HepG2 (cell line): ENCODE data around the gene IL4I1. TPM values are rescaled to one million over a fixed set of nuclear protein-coding genes. Genes with fewer than 3 reads are reported as not detected.
A peak's percentile ranks its signal among the peaks of the same experiment; 100 is the strongest.

Experiments used
- BORCS8-MEF2B ChIP-seq: sonication (generic); formaldehyde crosslinking; IDR thresholded peaks from 2 replicates; pipeline ENCODE4 v1.8.0; 2022; ENCODE audit warnings: mild to moderate bottlenecking, missing genetic modification reagents
- CCAR2 ChIP-seq: fragments of 200-400 bp; formaldehyde crosslinking; optimal IDR thresholded peaks from 2 replicates; pipeline ENCODE3; 2018; ENCODE audit warnings: low read depth, mild to moderate bottlenecking, low read length, moderate library complexity
- DDIT3 ChIP-seq: sonication (generic); formaldehyde crosslinking; IDR thresholded peaks from 2 replicates; pipeline ENCODE4 v1.4.0; 2020; ENCODE audit warnings: mild to moderate bottlenecking, missing genetic modification reagents
- KDM3A ChIP-seq: IDR thresholded peaks from 2 replicates; pipeline ENCODE4 v1.6.1; 2018; ENCODE audit warnings: low read depth, missing compliant biosample characterization
- MATR3 ChIP-seq: sonication (generic); formaldehyde crosslinking; IDR thresholded peaks from 2 replicates; pipeline ENCODE4 v1.4.0; 2020; ENCODE audit warnings: missing genetic modification reagents
- MIER2 ChIP-seq: IDR thresholded peaks from 2 replicates; pipeline ENCODE4 v1.6.1; 2016; ENCODE audit warnings: missing biosample characterization, missing genetic modification reagents
- MTA1 ChIP-seq: sonication (generic); formaldehyde crosslinking; IDR thresholded peaks from 2 replicates; pipeline ENCODE4 v1.4.0; 2020; ENCODE audit warnings: missing genetic modification reagents, mild to moderate bottlenecking, borderline replicate concordance
- NR2F1 ChIP-seq, 2 experiments: fragments of 450-650 bp in 1 of 2; formaldehyde crosslinking in 1 of 2; IDR thresholded peaks; 2 replicates each; pipeline versions ENCODE4 v1.5.0 to v1.6.1; 2016 to 2020; ENCODE audit warnings: mild to moderate bottlenecking in 1 of 2, missing compliant biosample characterization in 1 of 2, missing genetic modification reagents in 1 of 2, moderate library complexity in 1 of 2
- NR3C1 ChIP-seq: sonication (generic); formaldehyde crosslinking; IDR thresholded peaks from 2 replicates; pipeline ENCODE4 v1.4.0; 2020; ENCODE audit warnings: missing genetic modification reagents
- SALL1 ChIP-seq: sonication (generic); formaldehyde crosslinking; IDR thresholded peaks from 2 replicates; pipeline ENCODE4 v1.8.0; 2022; ENCODE audit warnings: mild to moderate bottlenecking, missing genetic modification reagents
- SNAPC2 ChIP-seq: sonication (generic); formaldehyde crosslinking; IDR thresholded peaks from 2 replicates; pipeline ENCODE4 v1.8.1; 2022; ENCODE audit warnings: mild to moderate bottlenecking, missing genetic modification reagents
- TBP ChIP-seq: sonication (generic); formaldehyde crosslinking; IDR thresholded peaks from 2 replicates; pipeline ENCODE4 v1.5.0; 2020; ENCODE audit warnings: missing genetic modification reagents
- TRAFD1 ChIP-seq: sonication (generic); formaldehyde crosslinking; IDR thresholded peaks from 2 replicates; pipeline ENCODE4 v1.5.1; 2020; ENCODE audit warnings: missing genetic modification reagents, mild to moderate bottlenecking, borderline replicate concordance
- XBP1 ChIP-seq: sonication (generic); formaldehyde crosslinking; IDR thresholded peaks from 2 replicates; pipeline ENCODE4 v1.5.0; 2020; ENCODE audit warnings: missing genetic modification reagents
- ZEB1 ChIP-seq: IDR thresholded peaks from 2 replicates; pipeline ENCODE4 v1.6.1; 2012; ENCODE audit warnings: mild to moderate bottlenecking, low read depth, inconsistent platforms; ENCODE audit not compliant: insufficient replicate concordance
- ZHX2 ChIP-seq, 2 experiments: sonication (generic) in 1 of 2; formaldehyde crosslinking in 1 of 2; IDR thresholded peaks; 2 replicates each; pipeline versions ENCODE4 v1.6.1 to v1.9.0; 2014 to 2022; ENCODE audit warnings: antibody characterized with exemption in 1 of 2, borderline replicate concordance in 1 of 2, inconsistent platforms in 1 of 2, low read depth in 1 of 2, missing genetic modification reagents in 1 of 2
- ZNF10 ChIP-seq: sonication (generic); formaldehyde crosslinking; IDR thresholded peaks from 2 replicates; pipeline ENCODE4 v1.4.0; 2020; ENCODE audit warnings: mild to moderate bottlenecking, low read depth, missing genetic modification reagents, borderline replicate concordance
- ZNF225 ChIP-seq: sonication (generic); formaldehyde crosslinking; IDR thresholded peaks from 2 replicates; pipeline ENCODE4 v1.4.0; 2020; ENCODE audit warnings: mild to moderate bottlenecking, missing genetic modification reagents
- ZNF607 ChIP-seq: sonication (generic); formaldehyde crosslinking; IDR thresholded peaks from 2 replicates; pipeline ENCODE4 v1.5.1; 2020; ENCODE audit warnings: missing genetic modification reagents, mild to moderate bottlenecking, borderline replicate concordance
- polyA plus RNA-seq, 8 experiments: library from polyadenylated mRNA; depleted of rRNA in 3 of 8; stranded (reverse) in 7 of 8; unstranded in 1 of 8; fragments of >200 nt; fragmentation: Illumina TruSeq in 4 of 8; extraction: Trizol in 4 of 8; gene quantifications; 2 replicates each; pipeline versions ENCODE4 v1.2.1 to v1.2.3, GENCODE V29; 2011 to 2016; ENCODE audit warnings: low read depth in 4 of 8, missing spikeins in 1 of 8, mixed read lengths in 1 of 8; ENCODE audit not compliant: insufficient read depth in 1 of 8
- total RNA-seq, 5 experiments: library from RNA; depleted of rRNA; stranded (reverse); fragments of >200 nt; fragmentation: Illumina TruSeq; extraction: Trizol; gene quantifications; 2 replicates each; pipeline ENCODE4 v1.2.3, GENCODE V29; 2016; ENCODE audit warnings: low read depth in 1 of 5

IL4I1 gene
- total and polyA plus RNA-seq, 2 of the 13 experiments (the other 11 are each of a cell fraction or from before 2014, with no cell fraction given): not detected

DNA sequence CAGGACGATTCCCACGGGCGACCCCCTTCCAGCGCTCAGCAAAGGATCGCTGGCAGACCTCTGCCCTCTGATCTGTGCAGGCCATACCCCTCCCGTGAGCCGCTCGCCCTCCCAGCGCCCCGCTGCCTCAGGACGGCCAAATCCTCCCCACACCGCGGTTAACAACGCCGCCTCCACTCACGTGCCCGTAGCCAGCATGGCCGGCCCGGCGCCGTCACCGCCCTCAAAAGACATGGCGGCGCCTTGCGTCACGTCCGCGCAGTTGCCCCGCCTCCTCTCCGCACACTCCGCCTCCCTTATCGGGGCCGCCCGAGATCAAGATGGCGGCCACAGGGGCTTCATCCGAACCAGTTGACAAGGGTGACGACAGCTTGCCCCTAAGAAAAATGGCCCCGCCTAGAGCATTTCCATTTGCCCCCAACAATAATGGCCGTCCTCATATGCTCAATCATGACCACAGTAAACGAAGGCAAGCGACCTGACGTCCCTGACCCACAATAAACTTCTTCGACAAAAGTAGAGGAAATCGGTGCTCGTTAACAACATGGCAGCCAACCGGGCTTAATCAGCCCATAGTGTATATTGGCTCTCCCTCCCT lies 20.2 kb downstream of the IL4I1 start (continued):
- TF ChIP-seq TRAFD1 (CRISPR knock-in tag) (peak; percentile 29; the same call in 1 of the 2 replicates), MTA1 (CRISPR knock-in tag) (no peak), ZNF10 (CRISPR knock-in tag) (no peak), TBP (CRISPR knock-in tag) (no peak), DDIT3 (no peak), NR3C1 (CRISPR knock-in tag) (no peak), XBP1 (no peak), NR2F1 (CRISPR knock-in tag; IDR thresholded peaks at IDR 0.05) (no peak), ZEB1 (no peak), SALL1 (CRISPR knock-in tag) (peak; percentile 49), SNAPC2 (no peak; the same call in 1 of the 2 replicates), ZHX2 (IDR thresholded peaks at IDR 0.05; ENCODE audit: low read depth) (peak; percentile 99), ZHX2 (CRISPR knock-in tag; IDR thresholded peaks at IDR 0.05; ENCODE audit: borderline replicate concordance) (no peak; the same call in 1 of the 2 replicates), MIER2 (CRISPR knock-in tag) (no peak), CCAR2 (no peak), BORCS8-MEF2B (CRISPR knock-in tag) (peak; percentile 41; the same call in 1 of the 2 replicates), ZNF607 (CRISPR knock-in tag) (no peak; the same call in 1 of the 2 replicates), MATR3 (CRISPR knock-in tag) (no peak), ZNF225 (CRISPR knock-in tag) (peak; percentile 47; the same call in 1 of the 2 replicates), KDM3A (no peak; the same call in 1 of the 2 replicates)
